K562 (cell line): ENCODE measurements around the gene XRN1. TPM values are rescaled to one million over a fixed set of nuclear protein-coding genes. Genes with fewer than 3 reads are reported as not detected.

Experiments used
- ATAC-seq: fragments of 200-7000 bp; cut with Tn5 transposase; 3 replicates; pipeline ENCODE4 v1.9.1; 2020; ENCODE audit warnings: moderate library complexity
- BruUV-seq: library from RNA; stranded (reverse); fragments of 400-500 nt; replicated peaks from 2 replicates; lab custom pipeline; 2021; lab: Mats Ljungman, UMichigan
- CTCF ChIA-PET: fragments of 300-600 bp; formaldehyde crosslinking; extraction: SDS; loops from one replicate; lab custom pipeline; 2021; ENCODE audit warnings: low intra/inter-chr PET ratio; lab: Yijun Ruan, JAX
- POLR2A ChIA-PET: fragments of 300-600, 350-650 bp; sonication (Branson Sonifier 250); formaldehyde crosslinking; extraction: SDS; loops from one replicate; lab custom pipeline; 2021; ENCODE audit warnings: antibody characterized with exemption, inconsistent platforms; lab: Yijun Ruan, JAX
- DNase-seq, 4 experiments: peaks; one replicate each; pipeline versions ENCODE4 v3.0.0 to v3.0.0-alpha.2; 2011 to 2018; ENCODE audit warnings: low spot score in 3 of 4, mixed read lengths in 3 of 4; ENCODE audit errors: extremely low read depth in 1 of 4
- FAIRE-seq: peaks from 2 replicates; lab custom pipeline; 2011; peaks lifted over from hg19 to GRCh38; lab: Jason Lieb, UNC
- H2AFZ ChIP-seq: 2 replicates; pipeline ENCODE4 v1.6.0; 2011; ENCODE audit warnings: low read depth, low read length, control low read depth, inconsistent platforms
- H3K27ac ChIP-seq: fragments of 200-600 bp; 3 replicates; pipeline ENCODE4 v1.8.0; 2011; ENCODE audit warnings: low read depth, mild to moderate bottlenecking, control low read depth, inconsistent platforms, low read length, moderate library complexity, mixed read lengths; ENCODE audit errors: extremely low read depth
- H3K27me3 ChIP-seq, 2 experiments: fragments of 300-600 bp in 1 of 2; 2 replicates in 1 of 2; 3 replicates in 1 of 2; pipeline versions ENCODE4 v1.6.0 to v1.8.0; 2011; ENCODE audit warnings: inconsistent platforms in 2 of 2, low read length in 2 of 2, mild to moderate bottlenecking in 1 of 2, mixed read lengths in 1 of 2, moderate library complexity in 1 of 2; ENCODE audit not compliant: control insufficient read depth in 2 of 2, insufficient read depth in 2 of 2
- H3K36me3 ChIP-seq: fragments of 300-600 bp; 3 replicates; pipeline ENCODE4 v1.8.0; 2011; ENCODE audit warnings: mild to moderate bottlenecking, low read length, inconsistent platforms; ENCODE audit not compliant: control insufficient read depth, insufficient read depth
- H3K4me1 ChIP-seq, 2 experiments: fragments of 200-600 bp in 1 of 2; replicated peaks in 1 of 2; 2 replicates in 1 of 2; 3 replicates in 1 of 2; pipeline versions ENCODE4 v1.5.1 to v1.8.0; 2011; ENCODE audit warnings: inconsistent platforms in 2 of 2, low read length in 2 of 2, mild to moderate bottlenecking in 1 of 2, mixed read lengths in 1 of 2, moderate library complexity in 1 of 2; ENCODE audit not compliant: control insufficient read depth in 2 of 2, insufficient read depth in 2 of 2
- H3K4me2 ChIP-seq: 2 replicates; pipeline ENCODE4 v1.6.1; 2011; ENCODE audit warnings: low read length, control low read depth, inconsistent platforms, mixed read lengths; ENCODE audit not compliant: insufficient read depth
- H3K4me3 ChIP-seq: fragments of 200-600 bp; sonication (generic), shearing (Covaris generic); 2 replicates; pipeline ENCODE4 v1.5.1; 2016; ENCODE audit warnings: control low read depth, inconsistent platforms
- H3K79me2 ChIP-seq: fragments of 200-600 bp; 3 replicates; pipeline ENCODE4 v1.8.0; 2011; ENCODE audit warnings: low read length, inconsistent platforms; ENCODE audit not compliant: control insufficient read depth, insufficient read depth
- H3K9ac ChIP-seq, 2 experiments: 2 replicates each; pipeline versions ENCODE4 v1.6.0 to v1.6.1; 2011; ENCODE audit warnings: low read depth in 2 of 2, low read length in 2 of 2, control low read depth in 1 of 2, inconsistent platforms in 1 of 2, mild to moderate bottlenecking in 1 of 2, mixed read lengths in 1 of 2; ENCODE audit not compliant: insufficient read depth in 1 of 2
- H3K9me1 ChIP-seq: one replicate; pipeline ENCODE4 v1.6.0; 2011; ENCODE audit warnings: inconsistent platforms, mild to moderate bottlenecking, low read length, moderate library complexity; ENCODE audit not compliant: control insufficient read depth, insufficient read depth
- H3K9me3 ChIP-seq: replicated peaks from 2 replicates; pipeline ENCODE4 v1.5.1; 2011; ENCODE audit warnings: low read depth, low read length, inconsistent platforms; ENCODE audit not compliant: control insufficient read depth, insufficient read depth
- H4K20me1 ChIP-seq: replicated peaks from 2 replicates; pipeline ENCODE4 v1.6.1; 2011; ENCODE audit warnings: low read length, inconsistent platforms, mixed read lengths; ENCODE audit not compliant: control insufficient read depth, insufficient read depth
- CAMTA2 ChIP-seq: fragments of 250-450 bp; sonication (Bioruptor Pico); conservative IDR thresholded peaks from 2 replicates; pipeline ENCODE4 v1.5.1; 2022
- CBX2 ChIP-seq: fragments of 200-600 bp; sonication (generic); IDR thresholded peaks from one replicate; pipeline ENCODE4 v1.6.1; 2012; ENCODE audit warnings: mild to moderate bottlenecking, low read length, inconsistent platforms; ENCODE audit not compliant: insufficient read depth, poor library complexity, severe bottlenecking
- CC2D1A ChIP-seq: fragments of 450-650 bp; IDR thresholded peaks from 2 replicates; pipeline ENCODE4 v1.6.1; 2017; ENCODE audit warnings: mild to moderate bottlenecking
- CTBP1 ChIP-seq: fragments of 450-650 bp; IDR thresholded peaks from 2 replicates; pipeline ENCODE4 v1.6.1; 2016; ENCODE audit warnings: borderline replicate concordance
- CUX1 ChIP-seq: fragments of 200-800 bp; sonication (Bioruptor generic); IDR thresholded peaks from 2 replicates; pipeline ENCODE4 v1.6.1; 2016; ENCODE audit warnings: missing genetic modification characterization, missing compliant biosample characterization
- ESRRA ChIP-seq: fragments of 450-650 bp; IDR thresholded peaks from 2 replicates; pipeline ENCODE4 v1.6.1; 2014; ENCODE audit warnings: low read depth, mild to moderate bottlenecking, moderate library complexity, borderline replicate concordance
- HDGF ChIP-seq: fragments of 450-650 bp; IDR thresholded peaks from 2 replicates; pipeline ENCODE4 v1.6.1; 2016
- MEIS2 ChIP-seq: fragments of 450-650 bp; IDR thresholded peaks from 2 replicates; pipeline ENCODE4 v1.6.1; 2014; ENCODE audit warnings: mild to moderate bottlenecking; ENCODE audit not compliant: partially characterized antibody
- NCOA2 ChIP-seq, 2 experiments: fragments of 450-650 bp; IDR thresholded peaks; 2 replicates each; pipeline ENCODE4 v1.6.1; 2018; ENCODE audit warnings: mild to moderate bottlenecking in 2 of 2, moderate library complexity in 1 of 2; ENCODE audit not compliant: partially characterized antibody in 2 of 2
- RCOR1 ChIP-seq, 2 experiments: IDR thresholded peaks; 2 replicates each; pipeline ENCODE4 v1.6.1; 2012; ENCODE audit warnings: low read depth in 2 of 2, low read length in 2 of 2, borderline replicate concordance in 1 of 2, improper control_type of control experiment in 1 of 2
- TEAD2 ChIP-seq: fragments of 450-650 bp; IDR thresholded peaks from 2 replicates; pipeline ENCODE4 v1.6.1; 2016; ENCODE audit warnings: missing genetic modification characterization, control low read depth, missing compliant biosample characterization
- TEAD4 ChIP-seq, 2 experiments: sonication (generic) in 1 of 2; formaldehyde crosslinking in 1 of 2; IDR thresholded peaks; 2 replicates each; pipeline versions ENCODE4 v1.6.1 to v1.8.0; 2012 to 2022; ENCODE audit warnings: borderline replicate concordance in 1 of 2, inconsistent platforms in 1 of 2, low read length in 1 of 2, mild to moderate bottlenecking in 1 of 2, missing genetic modification reagents in 1 of 2
- TFAM ChIP-seq: fragments of 250-450 bp; sonication (Bioruptor Pico); conservative IDR thresholded peaks from 2 replicates; pipeline ENCODE4 v1.5.0; 2021; ENCODE audit warnings: mild to moderate bottlenecking, moderate library complexity
- ZNF134 ChIP-seq: fragments of 250-450 bp; sonication (Bioruptor Pico); conservative IDR thresholded peaks from 2 replicates; pipeline ENCODE4 v1.4.0; 2020
- ZNF639 ChIP-seq, 2 experiments: fragments of 200-800 bp in 1 of 2; sonication (Bioruptor generic) in 1 of 2; sonication (generic) in 1 of 2; formaldehyde crosslinking in 1 of 2; IDR thresholded peaks in 1 of 2; conservative IDR thresholded peaks in 1 of 2; 2 replicates each; pipeline versions ENCODE4 v1.5.0 to v1.6.1; 2016 to 2020; ENCODE audit warnings: missing compliant biosample characterization in 1 of 2, missing genetic modification characterization in 1 of 2, missing genetic modification reagents in 1 of 2
- WGBS: fragments of 100-300 bp; shearing (Covaris generic); methylation state at CpG from one replicate; pipeline ENCODE4 v1.1.6; 2016; ENCODE audit warnings: low coverage, mixed read lengths; ENCODE audit not compliant: insufficient coverage; ENCODE audit errors: missing lambda C conversion rate; 5-methylcytosine and 5-hydroxymethylcytosine counted together
- in situ Hi-C: fragments of 300-500 bp; cut with MboI; formaldehyde crosslinking; loops from 4 replicates; pipeline ENCODE4 v1.15.0; 2018; ENCODE audit warnings: inconsistent platforms, mixed read lengths
- intact Hi-C: fragments of 100-400 bp; cut with micrococcal nuclease; formaldehyde crosslinking; loops from 2 replicates; pipeline ENCODE4 v1.14.2; 2022
- polyA plus RNA-seq, 8 experiments: library from polyadenylated mRNA; depleted of rRNA in 4 of 8; stranded (reverse) in 5 of 8; unstranded in 3 of 8; fragments of >200 nt; fragmentation: Nextera tagmentation in 2 of 8; fragmentation: Illumina TruSeq in 1 of 8; extraction: Ambion mirVana in 2 of 8; extraction: Trizol in 1 of 8; gene quantifications; 2 replicates each; pipeline versions ENCODE4 v1.2.1 to v1.2.3, GENCODE V29; 2011 to 2014; ENCODE audit warnings: inconsistent platforms in 1 of 8, missing spikeins in 1 of 8
- total RNA-seq, 7 experiments: library from RNA; depleted of rRNA in 6 of 7; stranded (reverse); fragments of >200 nt in 6 of 7; fragmentation: Illumina TruSeq in 2 of 7; extraction: Trizol in 2 of 7; gene quantifications; 2 replicates each; pipeline versions ENCODE4 v1.2.1 to v1.2.3, GENCODE V29; 2011 to 2021; ENCODE audit warnings: low replicate concordance in 1 of 7

XRN1 gene
- total and polyA plus RNA-seq, 9 of the 15 experiments (the other 6 are each of a cell fraction or from before 2014, with no cell fraction given): 3.1 to 28.4 (median 17.2) TPM

GRCh38 chr3:142424754-142425153 is 23.1 kb downstream of the XRN1 start:
- Histone ChIP-seq H3K9ac (no peak overlapping the region), H3K9me1 (no peaks in the 10 kb centered on the region), H3K36me3 (peaks cover 42% of the 10 kb centered on the region), H3K79me2 (no peaks in the 10 kb centered on the region), H3K9me3 (no peaks in the 10 kb centered on the region), H2AFZ (no peak overlapping the region), H3K4me3 (no peak overlapping the region), H3K27me3 (no peaks in the 10 kb centered on the region), H3K27ac (no peak overlapping the region), H3K4me1 (no peaks in the 10 kb centered on the region), H3K4me2 (no peak overlapping the region), H4K20me1 (no peaks in the 10 kb centered on the region)
- TF ChIP-seq ZNF134 (CRISPR knock-in tag) (no peak), ESRRA (no peak), CAMTA2 (CRISPR knock-in tag) (no peak), TFAM (no peak), HDGF (no peak), CBX2 (no peak), TEAD2 (tag) (no peak), CUX1 (CRISPR knock-in tag) (no peak), RCOR1 (IDR thresholded peaks at IDR 0.05; ENCODE audit: borderline replicate concordance in 1 of 2, low read depth in 2 of 2, low read length in 2 of 2) (no peak), CTBP1 (no peak), NCOA2 (IDR thresholded peaks at IDR 0.05; ENCODE audit: partially characterized antibody in 2 of 2) (no peak), MEIS2 (no peak), TEAD4 (IDR thresholded peaks at IDR 0.05; ENCODE audit: low read length) (no peak), TEAD4 (CRISPR knock-in tag; IDR thresholded peaks at IDR 0.05; ENCODE audit: borderline replicate concordance) (no peak), CC2D1A (no peak), ZNF639 (CRISPR knock-in tag; conservative IDR thresholded peaks at IDR 0.05 in 1 of 2, IDR thresholded peaks at IDR 0.05 in 1 of 2) (no peak)
- no peak for FAIRE-seq
- no peak for DNase-seq
- CTCF ChIA-PET: no interaction called here
- BruUV-seq: no TSS peak
- intact Hi-C loops: no loop called here
- ATAC-seq: no peak
- POLR2A ChIA-PET: no interaction called here
- 85% methylated on average over 1 of the region's 1 CpG for WGBS
- in situ Hi-C loops: no loop called here
